Measurements from ENCODE around the gene PDSS2.
"Not testable (repeated sequence)": the region's sequence is repeated elsewhere in the genome, so short reads cannot be mapped to it uniquely, and the experiment has no call there.

Gene PDSS2

DNA sequence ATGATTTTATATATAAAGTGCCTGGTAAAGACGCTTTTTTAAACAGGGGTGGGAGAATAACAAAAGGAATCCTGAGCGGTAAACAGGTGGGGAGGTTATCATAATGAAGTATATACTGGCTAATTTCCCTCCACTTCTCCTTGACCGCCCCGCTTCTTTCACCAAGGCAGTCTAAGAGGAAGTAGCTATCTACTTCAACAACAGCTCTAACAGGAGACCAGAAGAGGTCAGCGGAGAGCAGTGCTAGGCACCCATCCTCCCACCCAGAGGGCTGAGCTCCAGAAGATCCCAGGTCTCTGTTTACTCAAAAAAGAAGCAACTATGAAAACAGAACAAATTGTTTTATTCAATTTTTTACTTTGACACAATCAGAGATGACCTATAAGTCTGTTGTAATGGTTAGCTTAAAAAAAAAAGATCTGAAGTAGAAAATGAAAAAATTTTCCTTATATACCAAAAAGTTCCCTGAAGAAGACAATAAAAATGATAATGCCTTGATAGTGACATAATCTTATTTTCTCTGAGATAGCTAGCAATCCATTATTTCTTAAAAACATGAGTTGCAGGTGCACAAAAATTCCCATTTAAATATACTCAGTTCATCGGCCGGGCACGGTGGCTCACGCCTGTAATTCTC, 141.1 kb downstream of the PDSS2 start:
- peak; percentile 30 for DNase-seq

DNA sequence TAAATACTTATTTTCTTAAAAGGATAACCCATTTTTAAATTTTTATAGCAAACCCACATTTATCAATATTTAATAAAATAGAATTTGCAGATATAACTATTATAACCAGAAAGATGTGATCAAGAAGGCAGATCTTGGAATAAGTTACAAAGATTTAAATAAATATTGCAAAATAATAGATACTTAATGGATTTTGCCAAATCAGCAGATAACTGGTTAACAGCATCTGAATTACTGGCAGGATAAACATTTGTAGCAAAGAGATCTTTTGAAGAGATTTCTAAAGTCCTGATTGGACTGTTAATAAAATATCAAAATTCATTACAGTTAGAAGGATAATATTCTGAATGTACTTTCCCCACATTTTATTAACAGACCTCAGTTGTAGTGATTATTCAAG, 144.2 kb downstream of the PDSS2 start:
- DNase-seq = no peak

DNA sequence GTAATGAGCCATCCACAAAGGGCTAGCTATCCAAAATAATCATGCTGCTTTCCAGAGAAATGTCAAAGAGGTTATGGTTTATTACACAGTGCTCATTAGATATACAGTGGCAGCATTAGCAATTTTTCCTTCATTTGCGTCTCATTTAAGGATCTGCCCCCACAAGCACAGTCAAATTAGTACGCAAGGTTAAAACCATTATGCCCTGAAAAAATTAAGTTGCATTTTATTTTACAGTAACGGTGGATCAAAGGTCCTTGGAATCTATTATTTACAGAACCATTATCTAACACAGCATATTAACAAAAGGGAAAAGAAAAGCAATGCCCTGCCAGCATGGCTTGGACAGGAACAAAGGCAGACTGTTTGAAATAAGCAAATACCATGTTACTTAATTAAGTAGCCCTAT, 144.8 kb downstream of the PDSS2 start:
- DNase-seq = peak; percentile 45

DNA sequence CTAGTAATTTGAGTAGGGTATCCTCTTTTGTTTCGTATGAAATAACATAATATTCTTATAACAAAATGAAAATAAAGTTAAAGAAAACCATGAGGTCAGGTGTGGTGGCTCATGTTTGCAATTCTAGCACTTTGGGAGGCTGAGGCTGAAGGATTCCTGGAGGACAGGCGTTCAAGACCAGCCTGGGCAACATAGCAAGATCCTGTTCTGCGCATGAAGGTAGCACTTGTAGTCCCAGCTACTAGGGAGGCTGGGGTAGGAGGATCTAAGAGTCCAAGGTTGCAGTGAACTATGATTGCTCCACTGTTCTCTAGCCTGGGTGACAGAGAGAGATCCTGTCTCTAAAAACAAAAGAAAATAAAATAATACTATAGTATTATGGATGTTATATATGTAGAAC, 145.6 kb downstream of the PDSS2 start:
- DNase-seq = no peak

DNA sequence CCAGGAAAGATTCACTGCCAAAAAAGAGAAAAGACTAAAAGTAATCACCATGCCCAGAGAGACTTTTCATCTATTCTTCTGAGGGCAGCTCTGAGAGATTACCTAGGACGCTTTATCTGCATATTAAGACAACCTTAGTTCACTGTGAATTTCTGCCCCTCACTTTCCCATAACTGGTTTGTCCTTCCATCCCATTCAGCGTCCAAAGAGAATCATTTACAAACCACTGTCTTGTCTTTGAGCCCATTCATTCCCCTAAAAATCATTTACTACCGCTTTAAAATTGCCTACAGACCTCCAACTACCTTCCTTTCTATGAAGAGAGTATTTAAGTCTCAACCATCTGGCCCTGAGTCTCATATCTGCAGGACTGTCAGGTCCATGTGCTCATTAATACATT, 149.0 kb downstream of the PDSS2 start:
- no peak for DNase-seq

DNA sequence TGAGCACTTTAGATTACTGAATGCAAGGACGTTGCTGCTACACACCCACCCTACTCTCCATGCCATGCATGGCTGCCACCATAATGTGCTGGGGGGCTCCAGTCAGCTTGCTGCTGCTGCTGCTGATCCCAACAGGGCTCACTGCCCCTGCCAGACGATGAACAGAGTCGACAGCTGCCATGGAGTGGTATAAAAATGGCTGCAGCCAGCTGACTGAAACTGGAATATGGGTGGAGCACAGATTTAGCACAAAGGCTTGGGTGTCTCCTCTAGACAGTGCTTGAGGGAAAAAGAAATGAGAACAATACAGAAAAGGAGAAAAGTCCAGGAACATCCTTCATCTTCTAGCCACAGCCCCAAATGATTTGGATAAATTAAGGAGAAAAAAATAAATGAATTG, 150.7 kb downstream of the PDSS2 start:
- no peak for DNase-seq

DNA sequence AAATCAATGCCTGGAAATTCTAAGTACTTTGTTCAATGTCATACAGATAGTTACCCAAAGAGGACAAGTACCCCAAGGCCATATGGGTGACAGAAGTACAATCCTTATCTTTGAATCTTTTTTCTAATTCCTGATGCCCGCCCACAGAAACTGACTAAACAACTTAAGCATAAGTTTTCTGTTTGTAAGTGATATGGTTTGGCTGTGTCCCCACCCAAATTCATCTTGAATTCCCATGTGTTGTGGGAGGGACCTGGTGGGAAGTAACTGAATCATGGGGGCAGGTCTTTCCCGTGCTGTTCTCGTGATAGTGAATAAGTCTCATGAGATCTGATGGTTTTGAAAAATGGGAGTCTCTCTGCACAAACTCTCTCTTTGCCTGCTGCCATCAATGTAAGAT, 153.4 kb downstream of the PDSS2 start:
- not testable (repeated sequence) for DNase-seq

DNA sequence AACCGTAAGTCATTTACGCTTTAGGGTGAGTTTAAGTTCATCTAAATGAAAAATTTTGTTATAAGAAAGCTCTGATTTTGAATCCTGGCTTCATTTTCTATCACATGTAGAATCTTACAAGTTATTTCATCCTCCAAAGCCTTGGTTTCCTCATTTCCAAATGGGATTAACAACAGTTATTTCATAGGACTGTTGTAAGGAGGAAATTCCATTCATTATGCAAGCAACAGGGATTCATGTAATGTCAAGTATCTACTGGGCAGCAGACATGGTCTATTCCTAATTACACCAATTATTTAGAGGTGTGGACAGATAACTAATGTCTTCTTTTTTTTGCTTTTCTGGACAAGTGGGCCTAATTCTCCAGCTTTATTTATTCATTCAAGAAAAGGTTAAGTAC, 154.0 kb downstream of the PDSS2 start:
- DNase-seq = no peak

DNA sequence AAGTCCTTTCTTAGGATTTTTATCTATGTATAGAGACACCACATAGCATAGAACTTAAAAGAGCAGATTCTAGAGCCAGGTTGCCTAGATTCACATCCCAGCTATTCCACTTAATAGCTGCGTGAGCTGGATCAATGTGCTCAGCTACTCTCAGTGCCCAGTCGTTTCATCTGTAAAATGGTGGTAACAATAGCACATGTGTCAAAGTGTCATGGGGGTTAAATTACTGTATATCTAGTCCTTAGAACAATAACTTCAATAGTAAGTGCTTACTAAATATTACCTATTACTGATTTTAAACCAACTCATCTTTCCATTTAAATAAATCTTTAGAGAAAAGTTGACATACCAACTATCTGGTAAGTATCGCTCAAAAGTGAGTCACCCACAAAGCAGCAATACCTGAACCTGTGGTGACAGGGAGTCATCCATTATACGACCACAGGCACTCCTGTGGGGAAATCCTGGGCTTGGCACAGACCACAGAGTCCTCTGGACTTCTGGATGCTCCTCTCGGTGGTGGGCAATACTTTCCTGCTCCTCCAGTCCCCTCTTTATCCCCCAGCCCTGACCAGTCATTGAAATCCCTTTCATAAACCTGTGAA, 154.8 kb downstream of the PDSS2 start:
- no peak for DNase-seq

DNA sequence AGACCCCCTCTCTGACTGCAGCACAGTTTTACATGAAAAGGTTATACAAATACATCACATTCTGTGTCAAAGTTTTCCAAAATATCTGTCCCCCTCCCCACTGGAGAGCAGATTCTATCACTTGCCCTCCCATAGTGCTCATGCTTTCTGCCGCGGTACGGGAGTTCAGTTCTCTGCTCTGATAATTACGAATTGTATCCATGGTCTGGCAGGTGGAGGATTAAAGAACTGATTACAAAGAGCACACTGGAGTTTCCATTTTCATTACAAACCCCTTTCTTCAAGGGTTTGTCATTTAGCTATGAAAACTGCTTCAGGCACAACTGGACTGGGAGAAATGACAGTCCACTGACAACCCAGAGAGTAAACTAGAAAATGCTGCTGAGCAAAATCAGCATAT, 166.0 kb downstream of the PDSS2 start:
- DNase-seq = no peak

DNA sequence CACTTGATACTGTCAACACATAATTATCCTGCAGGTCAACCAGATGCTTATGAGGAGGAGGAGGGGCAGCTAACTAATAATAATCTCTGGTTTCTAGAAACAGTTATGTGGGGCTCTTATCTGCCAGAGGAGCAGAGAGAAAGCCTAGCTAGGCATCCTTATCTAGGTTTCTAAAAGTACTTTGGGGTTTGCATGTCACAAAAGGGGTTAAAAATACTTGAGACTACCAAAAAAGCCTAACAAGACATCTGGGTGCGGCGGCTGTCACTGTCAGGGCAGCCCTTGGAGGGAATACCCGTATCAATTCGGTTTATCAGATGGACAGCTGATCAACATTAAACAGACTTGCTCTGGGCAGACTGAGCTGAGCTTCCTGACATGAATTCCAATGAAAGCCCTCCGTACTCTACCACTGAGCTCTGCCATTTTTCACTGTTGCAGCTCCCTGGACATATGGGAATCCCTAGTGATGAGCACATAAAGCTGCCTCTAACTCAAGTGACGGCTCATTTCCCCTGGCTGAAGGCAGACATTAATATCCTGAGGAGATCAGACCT, 166.6 kb downstream of the PDSS2 start:
- DNase-seq = no peak

DNA sequence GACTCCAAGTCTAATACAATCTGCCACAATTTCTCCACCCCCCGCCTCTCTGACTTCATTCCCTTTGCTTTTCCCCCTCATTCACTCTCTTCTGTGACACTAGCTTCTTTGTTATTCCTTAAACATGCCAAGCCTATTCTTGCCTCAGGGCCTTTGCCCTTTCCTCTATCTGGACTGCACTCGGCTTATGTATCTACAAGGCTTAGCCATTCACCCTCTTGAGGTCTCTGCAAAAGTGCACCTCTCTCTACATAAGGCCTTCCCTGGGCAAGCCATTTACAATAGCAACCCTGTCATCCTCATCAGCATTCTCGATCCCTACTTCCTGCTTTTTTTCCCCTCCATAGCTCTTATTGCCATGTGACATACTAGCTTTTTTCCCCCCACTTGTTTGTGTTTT, 168.9 kb downstream of the PDSS2 start:
- DNase-seq = no peak

DNA sequence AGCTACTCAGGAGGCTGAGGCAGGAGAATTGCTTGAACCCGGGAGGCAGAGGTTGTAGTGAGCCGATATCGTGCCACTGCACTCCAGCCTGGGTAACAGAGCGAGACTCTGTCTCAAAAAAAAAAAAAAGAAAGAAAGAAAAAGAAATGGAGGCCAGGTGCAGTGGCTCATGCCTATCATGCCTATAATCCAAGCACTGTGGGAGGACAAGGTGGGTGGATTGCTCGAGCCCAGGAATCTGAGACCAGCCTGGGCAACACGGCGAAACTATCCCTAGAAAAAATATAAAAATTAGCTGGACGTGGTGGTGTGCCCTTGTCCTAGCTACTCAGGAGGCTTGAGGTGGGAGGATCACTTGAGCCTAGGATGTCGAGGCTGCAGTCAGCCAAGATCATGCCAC, 170.1 kb downstream of the PDSS2 start:
- not testable (repeated sequence) for DNase-seq

DNA sequence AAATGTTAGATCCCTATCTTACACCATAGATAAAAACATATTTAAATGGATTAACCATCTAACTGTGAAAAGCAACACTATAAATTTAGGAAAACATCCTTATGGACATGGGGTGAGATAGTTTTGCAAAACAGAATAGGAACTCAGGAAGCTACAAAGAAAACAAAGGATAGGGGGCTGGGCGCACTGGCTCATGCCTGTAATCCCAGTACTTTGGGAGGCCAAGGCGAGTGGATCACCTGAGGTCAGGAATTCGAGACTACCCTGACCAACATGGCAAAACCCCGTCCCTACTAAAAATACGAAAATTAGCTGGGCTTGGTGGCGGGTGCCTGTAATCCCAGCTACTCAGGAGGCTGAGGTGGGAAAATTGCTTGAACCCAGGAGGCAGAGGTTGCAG, 173.7 kb downstream of the PDSS2 start:
- not testable (repeated sequence) for DNase-seq

DNA sequence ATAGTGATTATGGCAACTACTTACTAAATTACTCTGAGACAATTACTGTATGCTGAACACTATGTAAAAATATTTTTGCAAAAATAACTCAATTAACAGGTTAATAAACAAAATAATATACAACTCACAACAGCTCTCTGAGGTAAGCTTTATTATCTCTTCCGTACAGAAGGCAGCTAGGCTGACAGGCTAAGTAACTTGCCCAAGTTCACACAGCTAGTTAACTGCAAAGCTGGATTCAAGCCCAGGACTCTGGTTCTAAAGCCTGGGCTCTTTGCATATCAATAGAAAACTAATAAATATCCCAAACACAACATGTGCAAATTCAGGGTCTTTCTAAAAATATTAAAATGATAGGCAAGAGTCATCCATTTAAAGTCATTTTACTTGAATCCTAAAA, 174.6 kb downstream of the PDSS2 start:
- DNase-seq = no peak

DNA sequence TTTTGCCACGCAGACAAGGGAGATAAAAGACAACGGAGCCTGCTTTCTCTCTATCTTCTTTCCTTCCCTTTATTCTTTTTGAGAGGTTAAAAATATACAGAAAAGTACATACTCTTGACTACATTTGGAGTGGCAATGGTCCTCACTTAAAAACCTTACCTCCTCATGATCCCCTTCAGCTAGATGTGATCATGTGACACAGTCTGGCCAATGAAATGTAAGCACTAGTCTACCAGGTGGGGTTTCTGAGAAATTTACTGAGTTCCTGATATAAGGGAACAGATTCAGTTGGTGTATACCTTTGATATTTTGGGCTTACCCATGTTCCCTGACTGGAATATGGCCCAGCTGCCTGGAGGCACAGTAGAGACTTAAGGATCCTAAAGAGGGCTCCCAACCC, 178.6 kb downstream of the PDSS2 start:
- DNase-seq = no peak

DNA sequence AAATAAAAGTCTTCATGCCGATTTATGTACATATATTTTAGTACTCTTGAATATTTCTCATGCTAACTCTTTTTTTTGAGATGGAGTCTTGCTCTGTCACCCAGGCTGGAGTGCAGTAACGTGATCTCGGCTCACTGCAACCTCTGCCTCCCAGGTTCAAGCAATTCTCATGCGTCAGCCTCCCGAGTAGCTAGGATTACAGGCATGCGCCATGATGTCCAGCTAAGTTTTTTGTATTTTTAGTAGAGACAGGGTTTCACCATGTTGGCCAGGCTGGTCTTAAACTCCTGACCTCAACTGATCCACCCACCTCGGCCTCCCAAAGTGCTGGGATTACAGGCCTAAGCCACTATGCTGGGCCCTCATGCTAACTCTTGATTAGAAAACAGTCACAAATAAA, 179.4 kb downstream of the PDSS2 start:
- not testable (repeated sequence) for DNase-seq

DNA sequence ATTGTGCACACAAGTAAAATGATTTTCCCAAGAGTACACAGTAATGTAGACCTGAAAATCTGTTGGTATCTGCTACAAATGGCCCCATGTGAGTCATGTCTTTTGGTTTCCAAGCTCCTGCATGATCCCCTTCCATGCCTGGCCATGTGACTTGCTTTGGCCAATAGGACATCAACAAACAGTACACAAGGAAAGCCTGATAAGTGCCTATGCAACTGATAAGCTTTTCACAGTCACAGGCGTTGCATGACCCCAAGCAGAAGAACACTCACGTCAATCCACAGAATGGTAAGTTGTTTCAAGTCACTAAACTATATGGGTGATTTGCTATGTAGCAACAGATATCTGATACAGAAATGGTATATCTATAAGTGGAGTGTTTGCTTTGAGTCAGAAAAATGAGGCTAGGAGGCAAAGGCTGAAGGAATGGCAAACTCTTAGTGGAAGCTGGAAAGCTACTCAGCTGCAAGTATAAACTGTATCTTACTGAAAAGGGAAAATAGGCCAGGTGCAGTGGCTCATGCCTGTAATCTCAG, 184.0 kb downstream of the PDSS2 start:
- no peak for DNase-seq

DNA sequence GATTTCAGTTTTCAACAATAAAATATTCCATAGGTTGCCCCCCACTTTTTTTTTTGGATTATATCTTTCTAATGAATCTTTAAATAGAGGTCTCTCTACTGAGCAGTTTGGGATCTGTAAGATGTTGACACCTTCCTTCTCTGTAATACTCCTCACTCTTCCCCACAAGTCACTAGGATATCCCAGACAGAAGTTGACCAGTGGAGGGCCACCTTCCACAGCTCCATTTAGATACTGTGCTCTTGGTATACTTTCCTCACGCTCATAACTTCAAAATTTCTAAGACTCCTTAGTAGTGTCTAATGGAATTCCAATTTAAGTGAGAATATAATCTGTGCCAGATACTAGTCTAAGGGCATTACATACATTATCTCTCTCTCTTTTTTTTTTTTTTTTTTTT, 185.1 kb downstream of the PDSS2 start:
- DNase-seq = no peak

DNA sequence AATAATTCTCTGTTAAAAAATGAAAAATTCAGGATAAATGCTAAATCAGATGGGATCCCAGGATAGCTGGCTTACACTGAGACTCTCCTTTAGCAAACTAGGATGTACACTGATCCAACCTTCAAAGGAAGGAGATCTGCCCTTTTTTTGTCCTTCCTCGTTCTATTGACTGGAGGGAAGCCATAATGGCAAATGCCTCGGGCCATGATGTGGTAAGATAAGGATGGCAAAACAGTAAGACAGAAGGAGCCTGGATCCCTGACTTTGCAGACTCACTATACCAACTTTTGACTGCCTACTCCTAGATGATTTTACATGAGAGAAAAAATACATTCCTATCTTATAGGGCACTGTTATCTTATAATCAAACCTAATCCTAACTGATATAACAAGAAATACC, 187.1 kb downstream of the PDSS2 start:
- DNase-seq = no peak

DNA sequence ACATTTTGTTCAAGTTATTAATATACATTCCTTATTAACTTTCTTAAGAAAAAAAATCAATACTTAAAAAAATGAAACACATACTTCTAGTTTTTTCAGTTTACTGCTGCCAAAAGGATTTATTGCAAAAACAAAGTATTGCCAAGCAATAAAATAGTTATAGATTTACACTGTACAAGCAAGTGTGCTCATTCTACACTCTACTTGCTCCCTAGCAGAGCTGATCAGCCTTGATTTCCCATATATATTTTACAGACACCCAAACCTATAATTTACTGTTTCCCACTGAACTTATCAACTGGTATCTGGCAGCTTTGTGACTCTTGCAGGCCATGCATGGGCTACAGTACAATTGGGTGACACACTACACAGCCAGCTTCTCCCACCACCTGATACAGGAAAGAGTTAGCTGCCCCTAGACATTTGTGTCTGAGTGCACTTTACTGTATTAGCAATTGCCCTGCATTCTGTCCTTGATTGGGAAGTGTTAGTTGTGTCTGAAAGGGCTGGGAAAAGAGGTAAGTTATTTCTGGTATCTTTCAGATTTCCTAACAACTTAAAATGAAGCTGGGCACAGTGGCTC, 188.1 kb downstream of the PDSS2 start:
- DNase-seq = no peak

DNA sequence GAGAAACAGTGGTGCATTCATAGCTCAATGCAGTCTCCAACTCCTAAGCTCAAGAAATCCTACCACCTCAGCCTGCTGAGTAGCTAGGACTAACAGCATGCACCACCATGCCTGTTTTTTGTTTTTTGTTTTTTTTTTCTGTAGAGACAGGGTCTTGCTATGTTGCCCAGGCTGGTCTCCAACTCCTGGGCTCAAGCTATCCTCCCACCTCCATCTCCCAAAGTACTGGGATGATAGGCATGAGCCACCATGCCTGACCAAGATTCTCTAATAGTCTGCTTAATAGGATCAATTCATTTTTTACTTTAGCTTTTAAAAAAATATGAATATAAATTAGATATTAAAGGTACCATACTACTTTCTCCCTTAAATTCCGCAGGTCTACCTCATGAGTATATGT, 191.7 kb downstream of the PDSS2 start:
- no peak for DNase-seq

DNA sequence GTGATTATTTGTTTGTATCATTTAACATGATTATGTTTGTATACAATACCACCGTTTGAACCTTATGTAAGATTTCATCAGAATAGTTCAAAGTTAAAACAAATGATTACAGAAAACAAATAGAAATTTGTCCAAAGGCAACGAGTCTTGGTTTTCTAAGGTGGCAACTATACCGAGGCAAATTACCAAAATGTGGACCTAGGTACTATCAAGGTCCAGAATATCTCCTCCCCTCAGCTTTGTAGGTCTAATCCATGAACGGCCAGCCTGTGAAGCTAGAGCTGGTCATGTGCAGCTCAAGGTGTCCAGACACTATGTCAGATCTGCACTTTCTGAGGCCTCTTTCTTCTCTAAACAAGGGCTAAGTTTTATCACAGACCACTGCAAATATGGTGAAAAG, 192.4 kb downstream of the PDSS2 start:
- no peak for DNase-seq

DNA sequence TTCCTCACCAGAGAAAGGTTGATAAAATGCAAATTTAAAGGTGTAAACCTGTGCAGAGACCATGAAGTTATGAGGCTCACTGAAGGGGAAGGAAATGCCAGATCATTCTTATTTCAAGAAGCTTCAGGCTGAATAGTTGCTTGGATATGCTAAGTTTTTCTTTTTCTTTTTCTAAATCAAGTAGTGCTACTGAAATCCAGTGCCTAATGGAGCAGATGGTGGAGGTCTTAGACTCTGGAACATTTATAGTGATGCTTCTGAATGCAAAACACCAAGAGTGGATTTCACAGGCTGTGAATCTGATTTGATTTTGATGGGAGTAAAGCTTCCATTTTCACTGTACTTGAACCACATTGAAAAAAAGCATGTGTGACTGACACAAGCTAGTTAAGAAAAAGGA, 192.8 kb downstream of the PDSS2 start:
- DNase-seq = no peak

Data from NCI-H1436 (cell line).